A673 (cell line): Measurements from ENCODE around the gene CYP2A7. TPM values are rescaled to one million over a fixed set of nuclear protein-coding genes. Genes with fewer than 3 reads are reported as not detected.
"Not testable (repeated sequence)": the region's sequence is repeated elsewhere in the genome, so short reads cannot be mapped to it uniquely, and the experiment has no call there.

Experiments
- BruUV-seq: library from RNA; stranded (reverse); fragments of 400-500 nt; replicated peaks from 2 replicates; lab custom pipeline; 2021; lab: Mats Ljungman, UMichigan
- CTCF ChIA-PET: fragments of 300-600 bp; sonication (Branson Sonifier 250); formaldehyde crosslinking; loops from one replicate; lab custom pipeline; 2022; ENCODE audit warnings: antibody characterized with exemption; lab: Charles Lee
- POLR2A ChIA-PET: fragments of 300-600 bp; sonication (Branson Sonifier 250); formaldehyde crosslinking; loops from one replicate; lab custom pipeline; 2022; ENCODE audit warnings: antibody characterized with exemption; ENCODE audit not compliant: low non-redundant PET; lab: Charles Lee
- DNase-seq: peaks from one replicate; pipeline ENCODE4 v3.0.0-alpha.2; 2015; ENCODE audit warnings: low spot score
- H3K27ac ChIP-seq: fragments of 200-600 bp; sonication (generic); 2 replicates; pipeline ENCODE4 v1.5.1; 2016; ENCODE audit warnings: mixed run types, low read depth, mild to moderate bottlenecking, mixed read lengths, antibody characterized with exemption, low read length; ENCODE audit not compliant: poor library complexity, severe bottlenecking
- H3K27me3 ChIP-seq: fragments of 200-600 bp; sonication (generic); replicated peaks from 2 replicates; pipeline ENCODE4 v1.6.1; 2017; ENCODE audit warnings: mixed run types, low read depth, mild to moderate bottlenecking, mixed read lengths, antibody characterized with exemption, low read length; ENCODE audit not compliant: insufficient read depth, poor library complexity
- H3K36me3 ChIP-seq: fragments of 200-600 bp; sonication (generic); 2 replicates; pipeline ENCODE4 v1.6.1; 2016; ENCODE audit warnings: mixed run types, mild to moderate bottlenecking, mixed read lengths, antibody characterized with exemption, low read length; ENCODE audit not compliant: insufficient read depth, poor library complexity, severe bottlenecking
- H3K4me1 ChIP-seq: fragments of 200-600 bp; sonication (generic); 2 replicates; pipeline ENCODE4 v1.6.1; 2017; ENCODE audit warnings: mixed run types, mild to moderate bottlenecking, mixed read lengths, antibody characterized with exemption, low read length; ENCODE audit not compliant: insufficient read depth, poor library complexity, severe bottlenecking
- H3K4me3 ChIP-seq: fragments of 200-600 bp; sonication (generic); 2 replicates; pipeline ENCODE4 v1.5.1; 2016; ENCODE audit warnings: low read depth, mixed run types, mild to moderate bottlenecking, mixed read lengths, low read length; ENCODE audit not compliant: poor library complexity, severe bottlenecking
- H3K9me3 ChIP-seq: fragments of 200-600 bp; sonication (generic); 2 replicates; pipeline ENCODE4 v1.6.1; 2016; ENCODE audit warnings: mixed run types, low read depth, mild to moderate bottlenecking, mixed read lengths, antibody characterized with exemption, low read length; ENCODE audit not compliant: poor library complexity, severe bottlenecking
- intact Hi-C: fragments of 100-400 bp; cut with micrococcal nuclease; formaldehyde crosslinking; loops from one replicate; pipeline ENCODE4 v1.10.0; 2022; ENCODE audit not compliant: unreplicated experiment
- total RNA-seq: library from RNA; stranded (reverse); gene quantifications from 2 replicates; pipeline ENCODE4 v1.2.3, GENCODE V29; 2021

The CYP2A7 gene
- total RNA-seq, 1 experiment from 2014 or later, result not detected

GRCh38 chr19:40846722-40847121 is 35.3 kb downstream of the CYP2A7 start:
- intact Hi-C loops, CTCF ChIA-PET, BruUV-seq, H3K36me3 ChIP-seq, H3K9me3 ChIP-seq, H3K27ac ChIP-seq, H3K4me3 ChIP-seq, DNase-seq, POLR2A ChIA-PET, H3K4me1 ChIP-seq: not testable (repeated sequence)
- H3K27me3 ChIP-seq, result peaks cover 11% of the 10 kb centered on the region

GRCh38 chr19:40843653-40844052 is 38.4 kb downstream of the CYP2A7 start:
- POLR2A ChIA-PET, H3K9me3 ChIP-seq, BruUV-seq, H3K4me1 ChIP-seq, H3K27ac ChIP-seq, H3K36me3 ChIP-seq, H3K27me3 ChIP-seq, DNase-seq, H3K4me3 ChIP-seq, intact Hi-C loops, CTCF ChIA-PET: not testable (repeated sequence)

- H3K4me1 ChIP-seq, H3K27me3 ChIP-seq, CTCF ChIA-PET, BruUV-seq, DNase-seq, H3K4me3 ChIP-seq, H3K36me3 ChIP-seq, POLR2A ChIA-PET, intact Hi-C loops, H3K27ac ChIP-seq, H3K9me3 ChIP-seq: not testable (repeated sequence)
Measured at GRCh38 chr19:40842997-40843652, 38.9 kb downstream of the CYP2A7 start.

- H3K9me3 ChIP-seq, result not testable (repeated sequence)
Measured at GRCh38 chr19:40842012-40842411, 40.0 kb downstream of the CYP2A7 start.

GRCh38 chr19:40838477-40838876 is 43.6 kb downstream of the CYP2A7 start:
- H3K27me3 ChIP-seq, H3K36me3 ChIP-seq, H3K9me3 ChIP-seq, intact Hi-C loops, H3K4me3 ChIP-seq, H3K27ac ChIP-seq, H3K4me1 ChIP-seq, DNase-seq, BruUV-seq, POLR2A ChIA-PET: not testable (repeated sequence)
- CTCF ChIA-PET, result interaction anchor here (0.7 kb wide), 1 partner anchor 360 kb away, joined by 8 read pairs; no protein-coding TSS in a partner anchor

More at GRCh38 chr19:40842012-40842411, 40.0 kb downstream of the CYP2A7 start:
- H3K4me3 ChIP-seq, DNase-seq, POLR2A ChIA-PET, intact Hi-C loops, H3K36me3 ChIP-seq, H3K4me1 ChIP-seq, H3K27ac ChIP-seq, CTCF ChIA-PET, BruUV-seq, H3K27me3 ChIP-seq: not testable (repeated sequence)
